K562 (cell line): ENCODE measurements around the gene SOX12. TPM values are rescaled to one million over a fixed set of nuclear protein-coding genes. Genes with fewer than 3 reads are reported as not detected.

Experiments
- LARP7 ChIP-seq: fragments of 450-650 bp; IDR thresholded peaks from 2 replicates; pipeline ENCODE4 v1.6.1; 2016
- NCOA2 ChIP-seq, 2 experiments: fragments of 450-650 bp; IDR thresholded peaks; 2 replicates each; pipeline ENCODE4 v1.6.1; 2018; ENCODE audit warnings: mild to moderate bottlenecking in 2 of 2, moderate library complexity in 1 of 2; ENCODE audit not compliant: partially characterized antibody in 2 of 2
- NFRKB ChIP-seq: fragments of 450-650 bp; IDR thresholded peaks from 2 replicates; pipeline ENCODE4 v1.6.1; 2016; ENCODE audit warnings: low read depth
- RFX7 ChIP-seq: fragments of 250-450 bp; sonication (Bioruptor Pico); IDR thresholded peaks from 2 replicates; pipeline ENCODE4 v1.5.1; 2021; ENCODE audit warnings: mild to moderate bottlenecking
- SAFB ChIP-seq: fragments of 200-400 bp; formaldehyde crosslinking; IDR thresholded peaks from 2 replicates; pipeline ENCODE4 v1.6.1; 2017; ENCODE audit warnings: low read depth, low read length, borderline replicate concordance
- SP2 ChIP-seq: IDR thresholded peaks from 2 replicates; pipeline ENCODE4 v1.6.1; 2011; ENCODE audit warnings: mild to moderate bottlenecking, low read depth, low read length, moderate library complexity; ENCODE audit not compliant: poor library complexity, severe bottlenecking; ENCODE audit errors: extremely low read depth
- STAG1 ChIP-seq: sonication (generic); formaldehyde crosslinking; IDR thresholded peaks from 2 replicates; pipeline ENCODE4 v1.5.0; 2020; ENCODE audit warnings: missing genetic modification reagents, borderline replicate concordance
- ZNF41 ChIP-seq: fragments of 250-450 bp; sonication (Bioruptor Pico); conservative IDR thresholded peaks from 2 replicates; pipeline ENCODE4 v1.4.0; 2020; ENCODE audit warnings: mild to moderate bottlenecking
- polyA plus RNA-seq, 8 experiments: library from polyadenylated mRNA; depleted of rRNA in 4 of 8; stranded (reverse) in 5 of 8; unstranded in 3 of 8; fragments of >200 nt; fragmentation: Nextera tagmentation in 2 of 8; fragmentation: Illumina TruSeq in 1 of 8; extraction: Ambion mirVana in 2 of 8; extraction: Trizol in 1 of 8; gene quantifications; 2 replicates each; pipeline versions ENCODE4 v1.2.1 to v1.2.3, GENCODE V29; 2011 to 2014; ENCODE audit warnings: inconsistent platforms in 1 of 8, missing spikeins in 1 of 8
- total RNA-seq, 7 experiments: library from RNA; depleted of rRNA in 6 of 7; stranded (reverse); fragments of >200 nt in 6 of 7; fragmentation: Illumina TruSeq in 2 of 7; extraction: Trizol in 2 of 7; gene quantifications; 2 replicates each; pipeline versions ENCODE4 v1.2.1 to v1.2.3, GENCODE V29; 2011 to 2021; ENCODE audit warnings: low replicate concordance in 1 of 7
- TF ChIP-seq, protein P1 (sequence below): fragments of 250-450 bp; sonication (Bioruptor Pico); IDR thresholded peaks from 2 replicates; pipeline ENCODE4 v1.4.0; 2020; ENCODE audit warnings: mild to moderate bottlenecking, moderate library complexity
- TF ChIP-seq, protein P2 (sequence below), 2 experiments: fragments of 150-350 bp in 1 of 2; IDR thresholded peaks; 2 replicates each; pipeline ENCODE4 v1.6.1; 2012 to 2016; ENCODE audit warnings: low read depth in 2 of 2, low read length in 2 of 2, mild to moderate bottlenecking in 1 of 2, moderate library complexity in 1 of 2
- TF ChIP-seq, protein P3 (sequence below): fragments of 250-450 bp; sonication (Bioruptor Pico); IDR thresholded peaks from 2 replicates; pipeline ENCODE4 v1.8.0; 2021; ENCODE audit warnings: moderate library complexity, mild to moderate bottlenecking, inconsistent platforms
- TF ChIP-seq, protein P4 (sequence below): sonication (generic); formaldehyde crosslinking; IDR thresholded peaks from 2 replicates; pipeline ENCODE4 v1.8.1; 2023; ENCODE audit warnings: mild to moderate bottlenecking, missing genetic modification reagents
- TF ChIP-seq, protein P5 (sequence below), 2 experiments: fragments of 450-650 bp; IDR thresholded peaks; 2 replicates each; pipeline ENCODE4 v1.6.1; 2018; ENCODE audit warnings: mild to moderate bottlenecking in 2 of 2, low read depth in 1 of 2; ENCODE audit not compliant: partially characterized antibody in 2 of 2

Gene SOX12
- total and polyA plus RNA-seq, 9 of the 15 experiments (the other 6 are each of a cell fraction or from before 2014, with no cell fraction given) = 0.42 to 26.3 (median 2.6) TPM

DNA sequence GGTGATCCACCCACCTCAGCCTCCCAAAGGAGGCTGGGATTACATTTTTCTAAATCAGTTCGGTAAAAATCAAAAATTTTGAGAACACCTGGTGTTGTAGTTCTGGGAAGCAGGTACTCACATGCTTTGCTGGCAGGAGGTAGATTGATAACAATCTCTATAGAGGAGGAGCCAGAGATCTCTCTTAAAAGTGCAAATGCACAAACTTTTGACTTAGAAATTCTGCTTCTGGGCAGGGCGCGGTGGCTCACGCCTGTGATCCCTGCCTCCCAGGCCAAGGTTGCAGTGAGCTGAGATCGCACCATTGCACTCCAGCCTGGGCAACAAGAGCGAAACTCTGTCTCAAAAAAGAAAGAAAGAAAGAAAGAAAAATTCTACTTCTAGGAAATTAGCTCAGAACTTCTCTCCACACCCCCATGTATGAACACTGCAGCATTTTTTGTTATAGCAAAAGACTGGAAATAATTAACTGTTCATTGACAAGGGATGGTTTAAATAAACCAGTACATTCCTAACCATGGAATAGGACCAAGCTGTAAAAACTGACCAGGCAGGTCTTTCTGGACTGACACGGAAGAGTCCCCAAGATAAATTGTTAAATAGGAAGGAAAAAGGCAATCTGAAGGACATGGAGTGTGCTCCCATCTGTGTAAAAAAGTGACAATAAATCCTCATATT, 40.8 kb downstream of the SOX12 start (continued):
- TF ChIP-seq, protein P1, sequence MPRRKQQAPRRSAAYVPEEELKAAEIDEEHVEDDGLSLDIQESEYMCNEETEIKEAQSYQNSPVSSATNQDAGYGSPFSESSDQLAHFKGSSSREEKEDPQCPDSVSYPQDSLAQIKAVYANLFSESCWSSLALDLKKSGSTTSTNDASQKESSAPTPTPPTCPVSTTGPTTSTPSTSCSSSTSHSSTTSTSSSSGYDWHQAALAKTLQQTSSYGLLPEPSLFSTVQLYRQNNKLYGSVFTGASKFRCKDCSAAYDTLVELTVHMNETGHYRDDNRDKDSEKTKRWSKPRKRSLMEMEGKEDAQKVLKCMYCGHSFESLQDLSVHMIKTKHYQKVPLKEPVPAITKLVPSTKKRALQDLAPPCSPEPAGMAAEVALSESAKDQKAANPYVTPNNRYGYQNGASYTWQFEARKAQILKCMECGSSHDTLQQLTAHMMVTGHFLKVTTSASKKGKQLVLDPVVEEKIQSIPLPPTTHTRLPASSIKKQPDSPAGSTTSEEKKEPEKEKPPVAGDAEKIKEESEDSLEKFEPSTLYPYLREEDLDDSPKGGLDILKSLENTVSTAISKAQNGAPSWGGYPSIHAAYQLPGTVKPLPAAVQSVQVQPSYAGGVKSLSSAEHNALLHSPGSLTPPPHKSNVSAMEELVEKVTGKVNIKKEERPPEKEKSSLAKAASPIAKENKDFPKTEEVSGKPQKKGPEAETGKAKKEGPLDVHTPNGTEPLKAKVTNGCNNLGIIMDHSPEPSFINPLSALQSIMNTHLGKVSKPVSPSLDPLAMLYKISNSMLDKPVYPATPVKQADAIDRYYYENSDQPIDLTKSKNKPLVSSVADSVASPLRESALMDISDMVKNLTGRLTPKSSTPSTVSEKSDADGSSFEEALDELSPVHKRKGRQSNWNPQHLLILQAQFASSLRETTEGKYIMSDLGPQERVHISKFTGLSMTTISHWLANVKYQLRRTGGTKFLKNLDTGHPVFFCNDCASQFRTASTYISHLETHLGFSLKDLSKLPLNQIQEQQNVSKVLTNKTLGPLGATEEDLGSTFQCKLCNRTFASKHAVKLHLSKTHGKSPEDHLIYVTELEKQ (CRISPR knock-in tag) = no peak
- TF ChIP-seq STAG1 (CRISPR knock-in tag) (no peak), LARP7 (no peak), SAFB (no peak), ZNF41 (CRISPR knock-in tag) (no peak), NCOA2 (IDR thresholded peaks at IDR 0.05; ENCODE audit: partially characterized antibody in 2 of 2) (no peak), SP2 (no peak), RFX7 (CRISPR knock-in tag) (no peak), NFRKB (peak; percentile 5; the same call in 1 of the 2 replicates)
- TF ChIP-seq, protein P2, sequence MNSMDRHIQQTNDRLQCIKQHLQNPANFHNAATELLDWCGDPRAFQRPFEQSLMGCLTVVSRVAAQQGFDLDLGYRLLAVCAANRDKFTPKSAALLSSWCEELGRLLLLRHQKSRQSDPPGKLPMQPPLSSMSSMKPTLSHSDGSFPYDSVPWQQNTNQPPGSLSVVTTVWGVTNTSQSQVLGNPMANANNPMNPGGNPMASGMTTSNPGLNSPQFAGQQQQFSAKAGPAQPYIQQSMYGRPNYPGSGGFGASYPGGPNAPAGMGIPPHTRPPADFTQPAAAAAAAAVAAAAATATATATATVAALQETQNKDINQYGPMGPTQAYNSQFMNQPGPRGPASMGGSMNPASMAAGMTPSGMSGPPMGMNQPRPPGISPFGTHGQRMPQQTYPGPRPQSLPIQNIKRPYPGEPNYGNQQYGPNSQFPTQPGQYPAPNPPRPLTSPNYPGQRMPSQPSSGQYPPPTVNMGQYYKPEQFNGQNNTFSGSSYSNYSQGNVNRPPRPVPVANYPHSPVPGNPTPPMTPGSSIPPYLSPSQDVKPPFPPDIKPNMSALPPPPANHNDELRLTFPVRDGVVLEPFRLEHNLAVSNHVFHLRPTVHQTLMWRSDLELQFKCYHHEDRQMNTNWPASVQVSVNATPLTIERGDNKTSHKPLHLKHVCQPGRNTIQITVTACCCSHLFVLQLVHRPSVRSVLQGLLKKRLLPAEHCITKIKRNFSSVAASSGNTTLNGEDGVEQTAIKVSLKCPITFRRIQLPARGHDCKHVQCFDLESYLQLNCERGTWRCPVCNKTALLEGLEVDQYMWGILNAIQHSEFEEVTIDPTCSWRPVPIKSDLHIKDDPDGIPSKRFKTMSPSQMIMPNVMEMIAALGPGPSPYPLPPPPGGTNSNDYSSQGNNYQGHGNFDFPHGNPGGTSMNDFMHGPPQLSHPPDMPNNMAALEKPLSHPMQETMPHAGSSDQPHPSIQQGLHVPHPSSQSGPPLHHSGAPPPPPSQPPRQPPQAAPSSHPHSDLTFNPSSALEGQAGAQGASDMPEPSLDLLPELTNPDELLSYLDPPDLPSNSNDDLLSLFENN (IDR thresholded peaks at IDR 0.05; ENCODE audit: low read depth in 2 of 2, low read length in 2 of 2) = no peak
- TF ChIP-seq, protein P3, sequence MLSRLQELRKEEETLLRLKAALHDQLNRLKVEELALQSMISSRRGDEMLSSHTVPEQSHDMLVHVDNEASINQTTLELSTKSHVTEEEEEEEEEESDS (CRISPR knock-in tag) = no peak
- TF ChIP-seq, protein P4, sequence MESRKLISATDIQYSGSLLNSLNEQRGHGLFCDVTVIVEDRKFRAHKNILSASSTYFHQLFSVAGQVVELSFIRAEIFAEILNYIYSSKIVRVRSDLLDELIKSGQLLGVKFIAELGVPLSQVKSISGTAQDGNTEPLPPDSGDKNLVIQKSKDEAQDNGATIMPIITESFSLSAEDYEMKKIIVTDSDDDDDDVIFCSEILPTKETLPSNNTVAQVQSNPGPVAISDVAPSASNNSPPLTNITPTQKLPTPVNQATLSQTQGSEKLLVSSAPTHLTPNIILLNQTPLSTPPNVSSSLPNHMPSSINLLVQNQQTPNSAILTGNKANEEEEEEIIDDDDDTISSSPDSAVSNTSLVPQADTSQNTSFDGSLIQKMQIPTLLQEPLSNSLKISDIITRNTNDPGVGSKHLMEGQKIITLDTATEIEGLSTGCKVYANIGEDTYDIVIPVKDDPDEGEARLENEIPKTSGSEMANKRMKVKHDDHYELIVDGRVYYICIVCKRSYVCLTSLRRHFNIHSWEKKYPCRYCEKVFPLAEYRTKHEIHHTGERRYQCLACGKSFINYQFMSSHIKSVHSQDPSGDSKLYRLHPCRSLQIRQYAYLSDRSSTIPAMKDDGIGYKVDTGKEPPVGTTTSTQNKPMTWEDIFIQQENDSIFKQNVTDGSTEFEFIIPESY (CRISPR knock-in tag) = 0 out of 2 replicates have a peak, but pooled peaks have one; percentile 21
- TF ChIP-seq, protein P5, sequence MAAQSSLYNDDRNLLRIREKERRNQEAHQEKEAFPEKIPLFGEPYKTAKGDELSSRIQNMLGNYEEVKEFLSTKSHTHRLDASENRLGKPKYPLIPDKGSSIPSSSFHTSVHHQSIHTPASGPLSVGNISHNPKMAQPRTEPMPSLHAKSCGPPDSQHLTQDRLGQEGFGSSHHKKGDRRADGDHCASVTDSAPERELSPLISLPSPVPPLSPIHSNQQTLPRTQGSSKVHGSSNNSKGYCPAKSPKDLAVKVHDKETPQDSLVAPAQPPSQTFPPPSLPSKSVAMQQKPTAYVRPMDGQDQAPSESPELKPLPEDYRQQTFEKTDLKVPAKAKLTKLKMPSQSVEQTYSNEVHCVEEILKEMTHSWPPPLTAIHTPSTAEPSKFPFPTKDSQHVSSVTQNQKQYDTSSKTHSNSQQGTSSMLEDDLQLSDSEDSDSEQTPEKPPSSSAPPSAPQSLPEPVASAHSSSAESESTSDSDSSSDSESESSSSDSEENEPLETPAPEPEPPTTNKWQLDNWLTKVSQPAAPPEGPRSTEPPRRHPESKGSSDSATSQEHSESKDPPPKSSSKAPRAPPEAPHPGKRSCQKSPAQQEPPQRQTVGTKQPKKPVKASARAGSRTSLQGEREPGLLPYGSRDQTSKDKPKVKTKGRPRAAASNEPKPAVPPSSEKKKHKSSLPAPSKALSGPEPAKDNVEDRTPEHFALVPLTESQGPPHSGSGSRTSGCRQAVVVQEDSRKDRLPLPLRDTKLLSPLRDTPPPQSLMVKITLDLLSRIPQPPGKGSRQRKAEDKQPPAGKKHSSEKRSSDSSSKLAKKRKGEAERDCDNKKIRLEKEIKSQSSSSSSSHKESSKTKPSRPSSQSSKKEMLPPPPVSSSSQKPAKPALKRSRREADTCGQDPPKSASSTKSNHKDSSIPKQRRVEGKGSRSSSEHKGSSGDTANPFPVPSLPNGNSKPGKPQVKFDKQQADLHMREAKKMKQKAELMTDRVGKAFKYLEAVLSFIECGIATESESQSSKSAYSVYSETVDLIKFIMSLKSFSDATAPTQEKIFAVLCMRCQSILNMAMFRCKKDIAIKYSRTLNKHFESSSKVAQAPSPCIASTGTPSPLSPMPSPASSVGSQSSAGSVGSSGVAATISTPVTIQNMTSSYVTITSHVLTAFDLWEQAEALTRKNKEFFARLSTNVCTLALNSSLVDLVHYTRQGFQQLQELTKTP (IDR thresholded peaks at IDR 0.05; ENCODE audit: low read depth in 1 of 2, partially characterized antibody in 2 of 2) = peak in 1 of 2 experiments; percentile 41
